22Rv1 (cell line): ENCODE measurements around the gene TAS1R3.

Experiments
- H3K27ac ChIP-seq: fragments of 450-650 bp; 2 replicates; pipeline ENCODE4 v1.5.1; 2017
- CTCF ChIP-seq: fragments of 450-650 bp; IDR thresholded peaks from 2 replicates; pipeline ENCODE4 v1.5.1; 2017; ENCODE audit warnings: mild to moderate bottlenecking
- ZFX ChIP-seq: fragments of 450-650 bp; IDR thresholded peaks from 2 replicates; pipeline ENCODE4 v1.6.1; 2017; ENCODE audit warnings: antibody characterized with exemption, borderline replicate concordance

Gene TAS1R3

GRCh38 chr1:1334835-1335234 is 3.8 kb downstream of the TAS1R3 start:
- TF ChIP-seq CTCF (no peak), ZFX (no peak)
- peak overlapping the region; percentile 75; the same call in 1 of the 2 replicates for H3K27ac ChIP-seq

- no peak for TF ChIP-seq ZFX
- no peak for TF ChIP-seq CTCF
- H3K27ac ChIP-seq = no peak overlapping the region; the same call in 1 of the 2 replicates
Measured at GRCh38 chr1:1335283-1335682, 4.2 kb downstream of the TAS1R3 start.

- H3K27ac ChIP-seq = no peak overlapping the region
- no peak for TF ChIP-seq ZFX
- no peak for TF ChIP-seq CTCF
Measured at GRCh38 chr1:1335792-1336248, 4.7 kb downstream of the TAS1R3 start.

DNA sequence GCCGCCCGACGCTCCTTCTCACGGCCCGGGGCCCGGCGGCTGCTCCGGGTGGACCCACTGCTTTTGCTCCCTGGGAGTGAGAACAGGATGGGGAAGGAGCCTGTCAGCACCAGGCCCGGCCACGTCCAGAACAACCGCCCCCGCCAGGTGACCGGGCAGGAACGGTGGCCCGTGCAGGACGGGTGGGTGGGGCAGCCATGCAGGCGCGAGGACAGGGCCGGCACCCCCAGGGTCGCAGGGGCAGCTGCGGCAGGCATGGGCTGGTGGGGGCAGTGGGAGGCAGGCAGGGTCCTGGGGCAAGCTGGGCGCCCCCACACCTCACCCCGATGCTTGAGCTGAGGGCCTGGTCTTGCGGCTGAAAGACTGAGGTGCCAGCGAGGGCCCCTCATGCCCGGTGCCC is 5.4 kb downstream of the TAS1R3 start:
- no peak overlapping the region for H3K27ac ChIP-seq
- TF ChIP-seq ZFX = no peak
- TF ChIP-seq CTCF = no peak

- TF ChIP-seq ZFX (no peak), CTCF (no peak)
Measured at GRCh38 chr1:1336931-1337792, 6.1 kb downstream of the TAS1R3 start.

DNA sequence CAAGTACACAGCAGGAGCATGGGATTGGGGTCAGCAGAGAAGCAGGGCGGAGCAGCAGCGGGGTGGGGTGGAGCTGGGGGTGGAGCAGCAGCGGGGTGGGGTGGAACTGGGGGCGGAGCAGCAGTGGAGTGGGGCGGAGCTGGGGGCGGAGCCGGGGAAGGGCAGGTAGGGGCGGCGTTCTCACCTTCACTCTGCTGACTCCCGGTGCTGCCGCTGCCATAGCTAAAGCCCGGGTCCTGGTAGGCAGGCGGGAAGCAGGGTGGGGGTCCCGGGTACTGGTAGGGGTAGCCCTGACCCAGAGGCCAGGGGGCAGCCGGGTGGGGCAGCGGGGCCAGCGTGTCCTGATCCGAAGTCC is 6.7 kb downstream of the TAS1R3 start:
- H3K27ac ChIP-seq = peak overlapping the region; percentile 33; the same call in 1 of the 2 replicates
- TF ChIP-seq CTCF (no peak), ZFX (no peak)

More at GRCh38 chr1:1336931-1337792, 6.1 kb downstream of the TAS1R3 start:
- H3K27ac ChIP-seq = peak overlapping the region; percentile 33; the same call in 1 of the 2 replicates

DNA sequence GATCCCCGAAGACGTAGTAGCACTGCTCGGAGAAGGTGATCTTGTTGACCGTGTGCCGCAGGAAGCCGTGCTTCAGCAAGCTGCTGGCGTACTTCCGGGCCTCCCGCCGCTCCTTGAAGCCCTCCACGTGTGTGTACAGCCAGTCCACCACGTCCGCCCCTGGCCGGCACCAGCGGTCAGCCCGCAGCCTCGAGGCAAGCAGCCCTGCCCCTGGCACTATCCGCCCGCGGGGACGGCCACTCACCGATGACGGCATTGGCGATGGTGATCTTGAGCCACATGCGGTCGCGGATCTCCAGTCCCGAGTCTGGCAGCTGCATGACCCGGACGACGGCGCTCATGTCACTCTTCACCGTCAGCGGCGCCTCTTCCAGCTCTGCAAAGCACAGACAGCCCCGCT is 7.2 kb downstream of the TAS1R3 start:
- no peak for TF ChIP-seq CTCF
- TF ChIP-seq ZFX = no peak
- peak overlapping the region; percentile 33; the same call in 1 of the 2 replicates for H3K27ac ChIP-seq
